A673 (cell line): Measurements from ENCODE around the gene ARMC8. TPM values are rescaled to one million over a fixed set of nuclear protein-coding genes. Genes with fewer than 3 reads are reported as not detected.

Experiments
- BruUV-seq: library from RNA; stranded (reverse); fragments of 400-500 nt; replicated peaks from 2 replicates; lab custom pipeline; 2021; lab: Mats Ljungman, UMichigan
- CTCF ChIA-PET: fragments of 300-600 bp; sonication (Branson Sonifier 250); formaldehyde crosslinking; loops from one replicate; lab custom pipeline; 2022; ENCODE audit warnings: antibody characterized with exemption; lab: Charles Lee
- POLR2A ChIA-PET: fragments of 300-600 bp; sonication (Branson Sonifier 250); formaldehyde crosslinking; loops from one replicate; lab custom pipeline; 2022; ENCODE audit warnings: antibody characterized with exemption; ENCODE audit not compliant: low non-redundant PET; lab: Charles Lee
- DNase-seq: peaks from one replicate; pipeline ENCODE4 v3.0.0-alpha.2; 2015; ENCODE audit warnings: low spot score
- H3K27ac ChIP-seq: fragments of 200-600 bp; sonication (generic); 2 replicates; pipeline ENCODE4 v1.5.1; 2016; ENCODE audit warnings: mixed run types, low read depth, mild to moderate bottlenecking, mixed read lengths, antibody characterized with exemption, low read length; ENCODE audit not compliant: poor library complexity, severe bottlenecking
- H3K27me3 ChIP-seq: fragments of 200-600 bp; sonication (generic); replicated peaks from 2 replicates; pipeline ENCODE4 v1.6.1; 2017; ENCODE audit warnings: mixed run types, low read depth, mild to moderate bottlenecking, mixed read lengths, antibody characterized with exemption, low read length; ENCODE audit not compliant: insufficient read depth, poor library complexity
- H3K36me3 ChIP-seq: fragments of 200-600 bp; sonication (generic); 2 replicates; pipeline ENCODE4 v1.6.1; 2016; ENCODE audit warnings: mixed run types, mild to moderate bottlenecking, mixed read lengths, antibody characterized with exemption, low read length; ENCODE audit not compliant: insufficient read depth, poor library complexity, severe bottlenecking
- H3K4me1 ChIP-seq: fragments of 200-600 bp; sonication (generic); 2 replicates; pipeline ENCODE4 v1.6.1; 2017; ENCODE audit warnings: mixed run types, mild to moderate bottlenecking, mixed read lengths, antibody characterized with exemption, low read length; ENCODE audit not compliant: insufficient read depth, poor library complexity, severe bottlenecking
- H3K4me3 ChIP-seq: fragments of 200-600 bp; sonication (generic); 2 replicates; pipeline ENCODE4 v1.5.1; 2016; ENCODE audit warnings: low read depth, mixed run types, mild to moderate bottlenecking, mixed read lengths, low read length; ENCODE audit not compliant: poor library complexity, severe bottlenecking
- H3K9me3 ChIP-seq: fragments of 200-600 bp; sonication (generic); 2 replicates; pipeline ENCODE4 v1.6.1; 2016; ENCODE audit warnings: mixed run types, low read depth, mild to moderate bottlenecking, mixed read lengths, antibody characterized with exemption, low read length; ENCODE audit not compliant: poor library complexity, severe bottlenecking
- EZH2 ChIP-seq: fragments of 200-600 bp; sonication (generic); IDR thresholded peaks from 2 replicates; pipeline ENCODE4 v1.6.1; 2017; ENCODE audit warnings: borderline replicate concordance, low read depth, mild to moderate bottlenecking, mixed read lengths, antibody characterized with exemption, low read length; ENCODE audit not compliant: poor library complexity, severe bottlenecking
- intact Hi-C: fragments of 100-400 bp; cut with micrococcal nuclease; formaldehyde crosslinking; loops from one replicate; pipeline ENCODE4 v1.10.0; 2022; ENCODE audit not compliant: unreplicated experiment
- total RNA-seq: library from RNA; stranded (reverse); gene quantifications from 2 replicates; pipeline ENCODE4 v1.2.3, GENCODE V29; 2021
- TF ChIP-seq, protein P1 (sequence below): fragments of 300-800, 200-600 bp; sonication (generic); conservative IDR thresholded peaks from 2 replicates; pipeline ENCODE4 v1.5.1; 2017; ENCODE audit warnings: low read depth, mild to moderate bottlenecking, antibody characterized with exemption, low read length, moderate library complexity, mixed read lengths

Gene ARMC8
- total RNA-seq, 1 experiment from 2014 or later = 55.8 TPM

DNA sequence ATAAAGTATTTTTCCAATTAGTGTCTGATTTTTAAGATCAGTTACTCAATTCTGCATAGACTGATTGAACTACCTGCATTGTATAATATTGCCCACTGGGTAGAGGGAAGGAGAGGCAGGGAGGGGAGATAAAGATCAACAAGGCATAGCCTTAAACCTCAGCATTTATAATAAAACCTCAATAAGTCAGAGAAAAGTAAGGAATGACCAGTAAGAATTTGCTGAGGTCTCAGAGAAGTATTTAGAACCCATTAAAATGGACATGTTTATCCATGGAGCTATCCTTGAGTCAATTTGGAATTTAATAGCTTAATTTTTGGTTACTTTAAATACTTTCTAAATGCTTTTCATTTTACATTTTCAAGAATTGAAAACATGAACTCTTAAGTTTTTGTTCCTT, 62.5 kb downstream of the ARMC8 start:
- Histone ChIP-seq H3K27me3 (no peaks in the 10 kb centered on the region), H3K27ac (no peak overlapping the region), H3K4me3 (no peak overlapping the region), H3K4me1 (no peaks in the 10 kb centered on the region), H3K9me3 (no peaks in the 10 kb centered on the region), H3K36me3 (no peaks in the 10 kb centered on the region)
- POLR2A ChIA-PET = no interaction called here
- no peak for TF ChIP-seq EZH2
- TF ChIP-seq, protein P1, sequence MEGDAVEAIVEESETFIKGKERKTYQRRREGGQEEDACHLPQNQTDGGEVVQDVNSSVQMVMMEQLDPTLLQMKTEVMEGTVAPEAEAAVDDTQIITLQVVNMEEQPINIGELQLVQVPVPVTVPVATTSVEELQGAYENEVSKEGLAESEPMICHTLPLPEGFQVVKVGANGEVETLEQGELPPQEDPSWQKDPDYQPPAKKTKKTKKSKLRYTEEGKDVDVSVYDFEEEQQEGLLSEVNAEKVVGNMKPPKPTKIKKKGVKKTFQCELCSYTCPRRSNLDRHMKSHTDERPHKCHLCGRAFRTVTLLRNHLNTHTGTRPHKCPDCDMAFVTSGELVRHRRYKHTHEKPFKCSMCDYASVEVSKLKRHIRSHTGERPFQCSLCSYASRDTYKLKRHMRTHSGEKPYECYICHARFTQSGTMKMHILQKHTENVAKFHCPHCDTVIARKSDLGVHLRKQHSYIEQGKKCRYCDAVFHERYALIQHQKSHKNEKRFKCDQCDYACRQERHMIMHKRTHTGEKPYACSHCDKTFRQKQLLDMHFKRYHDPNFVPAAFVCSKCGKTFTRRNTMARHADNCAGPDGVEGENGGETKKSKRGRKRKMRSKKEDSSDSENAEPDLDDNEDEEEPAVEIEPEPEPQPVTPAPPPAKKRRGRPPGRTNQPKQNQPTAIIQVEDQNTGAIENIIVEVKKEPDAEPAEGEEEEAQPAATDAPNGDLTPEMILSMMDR = no peak
- no peak for DNase-seq
- no TSS peak for BruUV-seq
- CTCF ChIA-PET = no interaction called here
- intact Hi-C loops = no loop called here

DNA sequence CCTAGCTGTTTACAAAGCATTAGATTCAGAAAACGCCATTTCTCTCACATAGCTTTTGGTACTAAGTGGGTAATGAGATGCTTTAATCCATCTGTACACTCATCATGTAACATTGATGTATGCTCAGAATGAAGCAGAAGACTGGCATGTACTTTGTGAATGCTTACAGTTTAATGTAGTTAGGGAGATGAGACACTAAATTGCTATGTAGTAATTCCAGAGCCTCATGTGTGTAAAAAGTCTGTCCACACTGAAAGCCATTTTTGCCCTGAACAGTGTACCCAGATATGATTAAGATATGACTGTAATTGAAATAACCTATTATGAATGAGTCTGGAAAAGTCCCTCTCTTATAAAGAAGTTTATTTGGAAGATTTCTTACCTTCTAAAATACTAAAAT, 66.5 kb downstream of the ARMC8 start:
- ChIA-PET CTCF (no interaction called here), POLR2A (interaction anchor here (0.6 kb wide), 2 partner anchors 19 to 32 kb away, joined by 3 to 6 read pairs; no protein-coding TSS in a partner anchor)
- BruUV-seq = no TSS peak
- H3K4me1 ChIP-seq = no peaks in the 10 kb centered on the region
- H3K27me3 ChIP-seq = no peaks in the 10 kb centered on the region
- DNase-seq = no peak
- H3K27ac ChIP-seq = no peak overlapping the region
- no peaks in the 10 kb centered on the region for H3K36me3 ChIP-seq
- intact Hi-C loops = no loop called here
- TF ChIP-seq EZH2 = no peak
- no peak overlapping the region for H3K4me3 ChIP-seq
- no peaks in the 10 kb centered on the region for H3K9me3 ChIP-seq

DNA sequence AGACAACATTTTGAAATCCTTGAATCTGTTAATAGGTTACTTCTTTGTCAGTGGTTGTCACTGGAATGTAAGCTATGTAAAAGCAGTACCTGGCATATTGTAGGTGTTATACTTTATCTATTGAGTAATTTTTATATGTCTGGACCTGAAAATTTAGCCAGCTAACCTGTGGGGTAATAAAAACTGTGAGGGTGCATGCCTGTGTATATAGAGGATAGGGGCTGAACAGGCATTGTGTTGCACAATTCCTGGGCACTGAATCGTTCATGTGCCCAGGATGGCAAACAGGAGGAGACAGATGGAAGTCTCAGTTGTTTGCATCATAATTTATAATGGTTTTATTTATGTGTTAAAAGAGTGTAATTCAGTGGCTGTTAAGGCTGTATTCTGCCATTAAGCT, 67.1 kb downstream of the ARMC8 start:
- ChIA-PET CTCF (no interaction called here), POLR2A (interaction anchor here (0.6 kb wide), 1 partner anchor 31 kb away, joined by 3 read pairs; no protein-coding TSS in a partner anchor)
- Histone ChIP-seq H3K9me3 (no peaks in the 10 kb centered on the region), H3K27me3 (no peaks in the 10 kb centered on the region), H3K4me3 (no peak overlapping the region), H3K36me3 (no peaks in the 10 kb centered on the region), H3K27ac (no peak overlapping the region), H3K4me1 (no peaks in the 10 kb centered on the region)
- no TSS peak for BruUV-seq
- no peak for TF ChIP-seq EZH2
- DNase-seq = no peak
- intact Hi-C loops = no loop called here

DNA sequence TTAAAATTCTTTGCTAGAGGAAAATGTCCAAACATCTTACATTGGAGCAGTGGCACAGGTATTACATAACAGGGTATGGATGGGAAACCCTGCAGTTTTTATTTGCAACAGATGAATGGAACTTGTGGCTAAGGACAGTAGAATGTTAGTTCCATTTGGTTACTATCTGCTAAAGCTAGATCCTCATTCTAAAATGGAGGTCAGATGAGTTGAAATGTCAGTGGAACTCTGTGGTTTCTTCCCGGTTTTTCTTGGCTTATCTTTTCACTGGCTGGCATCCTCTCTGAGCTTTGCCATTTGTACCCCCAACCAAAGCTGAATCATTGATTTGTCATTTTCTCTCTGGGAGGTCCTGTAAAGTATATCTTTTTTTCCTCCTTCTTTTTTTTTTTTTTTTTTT, 68.9 kb downstream of the ARMC8 start:
- BruUV-seq = no TSS peak
- no peak for TF ChIP-seq EZH2
- no peak overlapping the region for H3K4me3 ChIP-seq
- no peaks in the 10 kb centered on the region for H3K9me3 ChIP-seq
- DNase-seq = no peak
- no peaks in the 10 kb centered on the region for H3K4me1 ChIP-seq
- POLR2A ChIA-PET = no interaction called here
- H3K27me3 ChIP-seq = no peaks in the 10 kb centered on the region
- no peaks in the 10 kb centered on the region for H3K36me3 ChIP-seq
- CTCF ChIA-PET = no interaction called here
- intact Hi-C loops = no loop called here
- no peak overlapping the region for H3K27ac ChIP-seq
